ENCODE data around the gene CNOT11. TPM values are rescaled to one million over a fixed set of nuclear protein-coding genes. Genes with fewer than 3 reads are reported as not detected.
A peak's percentile ranks its signal among the peaks of the same experiment; 100 is the strongest.

The CNOT11 gene
- total RNA-seq, 1 donor from 2014 or later: 51.3 TPM

GRCh38 chr2:101303688-101304087 lies 51.0 kb downstream of the CNOT11 start:
- no peaks in the 10 kb centered on the region for H3K36me3 ChIP-seq (ENCODE audit: control insufficient read depth, insufficient read depth, low read length)
- TF ChIP-seq CTCF (IDR thresholded peaks at IDR 0.05; ENCODE audit: insufficient read depth, low read length, poor library complexity, severe bottlenecking): no peak
- no peak overlapping the region for H3K4me3 ChIP-seq (ENCODE audit: low read depth, low read length)
- DNase-seq (ENCODE audit: low read depth): no peak
- H3K27me3 ChIP-seq (ENCODE audit: control insufficient read depth, insufficient read depth, low read length): no peaks in the 10 kb centered on the region

GRCh38 chr2:101305035-101305434 lies 52.3 kb downstream of the CNOT11 start:
- TF ChIP-seq CTCF (IDR thresholded peaks at IDR 0.05; ENCODE audit: insufficient read depth, low read length, poor library complexity, severe bottlenecking): no peak
- no peak for DNase-seq (ENCODE audit: low read depth)
- Histone ChIP-seq H3K36me3 (ENCODE audit: control insufficient read depth, insufficient read depth, low read length) (no peaks in the 10 kb centered on the region), H3K4me3 (ENCODE audit: low read depth, low read length) (no peak overlapping the region), H3K27me3 (ENCODE audit: control insufficient read depth, insufficient read depth, low read length) (no peaks in the 10 kb centered on the region)

GRCh38 chr2:101305492-101306078 lies 52.9 kb downstream of the CNOT11 start:
- H3K4me3 ChIP-seq (ENCODE audit: low read depth, low read length): no peak overlapping the region
- DNase-seq (ENCODE audit: low read depth): no peak
- no peaks in the 10 kb centered on the region for H3K27me3 ChIP-seq (ENCODE audit: control insufficient read depth, insufficient read depth, low read length)
- no peaks in the 10 kb centered on the region for H3K36me3 ChIP-seq (ENCODE audit: control insufficient read depth, insufficient read depth, low read length)
- TF ChIP-seq CTCF (IDR thresholded peaks at IDR 0.05; ENCODE audit: insufficient read depth, low read length, poor library complexity, severe bottlenecking): no peak

GRCh38 chr2:101306410-101306809 lies 53.7 kb downstream of the CNOT11 start:
- Histone ChIP-seq H3K36me3 (ENCODE audit: control insufficient read depth, insufficient read depth, low read length) (no peaks in the 10 kb centered on the region), H3K4me3 (ENCODE audit: low read depth, low read length) (peak overlapping the region; percentile 70), H3K27me3 (ENCODE audit: control insufficient read depth, insufficient read depth, low read length) (no peaks in the 10 kb centered on the region)
- no peak for TF ChIP-seq CTCF (IDR thresholded peaks at IDR 0.05; ENCODE audit: insufficient read depth, low read length, poor library complexity, severe bottlenecking)
- DNase-seq (ENCODE audit: low read depth): no peak

- H3K36me3 ChIP-seq (ENCODE audit: control insufficient read depth, insufficient read depth, low read length): no peaks in the 10 kb centered on the region
- no peak for DNase-seq (ENCODE audit: low read depth)
Measured at GRCh38 chr2:101307503-101307902, 54.8 kb downstream of the CNOT11 start.

More at GRCh38 chr2:101307503-101307902, 54.8 kb downstream of the CNOT11 start:
- Histone ChIP-seq H3K4me3 (ENCODE audit: low read depth, low read length) (peak overlapping the region; percentile 70), H3K27me3 (ENCODE audit: control insufficient read depth, insufficient read depth, low read length) (no peaks in the 10 kb centered on the region)
- no peak for TF ChIP-seq CTCF (IDR thresholded peaks at IDR 0.05; ENCODE audit: insufficient read depth, low read length, poor library complexity, severe bottlenecking)

All from kidney epithelial cell (primary cell).